ENCODE measurements around the gene RERE. TPM values are rescaled to one million over a fixed set of nuclear protein-coding genes. Genes with fewer than 3 reads are reported as not detected.

The RERE gene
- total RNA-seq, 2 experiments from 2014 or later: 96.6 to 101 TPM

- H3K9me3 Mint-ChIP-seq: no peaks in the 10 kb centered on the region
- ChIA-PET POLR2A (interaction anchor here (0.6 to 1.6 kb wide), 3 partner anchors 11 to 60 kb away, joined by 3 to 4 read pairs (median 3); no protein-coding TSS in a partner anchor), CTCF (interaction anchor here (0.7 kb wide), 1 partner anchor 424 kb away, joined by 3 read pairs; no protein-coding TSS in a partner anchor)
- peaks cover 55% of the 10 kb centered on the region for H3K4me1 Mint-ChIP-seq
- no peak overlapping the region for H3K4me3 Mint-ChIP-seq
- no peak for DNase-seq
- no peaks in the 10 kb centered on the region for H3K27me3 Mint-ChIP-seq
- no peak overlapping the region for H3K27ac Mint-ChIP-seq
- peaks cover 32% of the 10 kb centered on the region for H3K36me3 Mint-ChIP-seq (ENCODE audit: low read depth)
Measured at GRCh38 chr1:8536515-8536914, 280.9 kb downstream of the RERE start.

GRCh38 chr1:8533907-8534306, 283.5 kb downstream of the RERE start:
- CTCF ChIA-PET: interaction anchor here (1.3 kb wide), 2 partner anchors 9 to 102 kb away, joined by 3 read pairs; no protein-coding TSS in a partner anchor
- Mint-ChIP-seq H3K27ac (no peak overlapping the region), H3K36me3 (ENCODE audit: low read depth) (peaks cover 19% of the 10 kb centered on the region), H3K9me3 (no peaks in the 10 kb centered on the region), H3K4me3 (no peak overlapping the region), H3K4me1 (peaks cover 33% of the 10 kb centered on the region), H3K27me3 (no peaks in the 10 kb centered on the region)
- POLR2A ChIA-PET: interaction anchor here (1.1 to 1.6 kb wide), 5 partner anchors 9 to 116 kb away, joined by 3 to 8 read pairs (median 3); no protein-coding TSS in a partner anchor
- no peak for DNase-seq

- CTCF ChIA-PET: interaction anchor here (1.3 to 1.4 kb wide), 3 partner anchors 8 to 316 kb away, joined by 3 to 4 read pairs (median 3); no protein-coding TSS in a partner anchor
- POLR2A ChIA-PET: interaction anchor here (0.9 to 1.6 kb wide), 6 partner anchors 10 to 117 kb away, joined by 3 to 8 read pairs (median 4); no protein-coding TSS in a partner anchor
- Mint-ChIP-seq H3K4me3 (no peak overlapping the region), H3K9me3 (no peaks in the 10 kb centered on the region), H3K36me3 (ENCODE audit: low read depth) (peaks cover 15% of the 10 kb centered on the region), H3K27ac (peak overlapping the region; percentile 58), H3K27me3 (no peaks in the 10 kb centered on the region), H3K4me1 (peaks cover 25% of the 10 kb centered on the region)
- no peak for DNase-seq
Measured at GRCh38 chr1:8533124-8533523, 284.3 kb downstream of the RERE start.

GRCh38 chr1:8529901-8530300, 287.5 kb downstream of the RERE start:
- CTCF ChIA-PET: no interaction called here
- no peak for DNase-seq
- Mint-ChIP-seq H3K27ac (no peak overlapping the region), H3K9me3 (no peaks in the 10 kb centered on the region), H3K4me3 (no peak overlapping the region), H3K4me1 (peaks cover 24% of the 10 kb centered on the region), H3K27me3 (no peaks in the 10 kb centered on the region), H3K36me3 (ENCODE audit: low read depth) (peaks cover 8% of the 10 kb centered on the region)
- POLR2A ChIA-PET: no interaction called here

- DNase-seq: no peak
- peaks cover 7% of the 10 kb centered on the region for H3K4me1 Mint-ChIP-seq
- no peaks in the 10 kb centered on the region for H3K9me3 Mint-ChIP-seq
- POLR2A ChIA-PET: no interaction called here
- no peak overlapping the region for H3K27ac Mint-ChIP-seq
- H3K27me3 Mint-ChIP-seq: no peaks in the 10 kb centered on the region
- no peak overlapping the region for H3K4me3 Mint-ChIP-seq
- H3K36me3 Mint-ChIP-seq (ENCODE audit: low read depth): peaks cover 16% of the 10 kb centered on the region
- CTCF ChIA-PET: no interaction called here
Measured at GRCh38 chr1:8527941-8528340, 289.5 kb downstream of the RERE start.

GRCh38 chr1:8525558-8526275, 291.7 kb downstream of the RERE start:
- H3K27me3 Mint-ChIP-seq: no peaks in the 10 kb centered on the region
- H3K4me1 Mint-ChIP-seq: peaks cover 14% of the 10 kb centered on the region
- H3K36me3 Mint-ChIP-seq (ENCODE audit: low read depth): peaks cover 21% of the 10 kb centered on the region
- ChIA-PET POLR2A (interaction anchor here (0.9 to 2.8 kb wide), 16 partner anchors 9 to 175 kb away, joined by 3 to 10 read pairs (median 4); no protein-coding TSS in a partner anchor), CTCF (interaction anchor here (0.6 to 2.0 kb wide), 15 partner anchors 8 to 916 kb away, joined by 3 to 8 read pairs (median 4); no protein-coding TSS in a partner anchor)
- no peak overlapping the region for H3K27ac Mint-ChIP-seq
- peak; percentile 61 for DNase-seq
- H3K4me3 Mint-ChIP-seq: no peak overlapping the region
- no peaks in the 10 kb centered on the region for H3K9me3 Mint-ChIP-seq

- ChIA-PET CTCF (interaction anchor here (0.7 to 2.0 kb wide), 11 partner anchors 9 to 324 kb away, joined by 3 to 8 read pairs (median 4); no protein-coding TSS in a partner anchor), POLR2A (interaction anchor here (0.9 to 2.8 kb wide), 14 partner anchors 8 to 178 kb away, joined by 3 to 10 read pairs (median 4); no protein-coding TSS in a partner anchor)
- Mint-ChIP-seq H3K9me3 (no peaks in the 10 kb centered on the region), H3K36me3 (ENCODE audit: low read depth) (peaks cover 21% of the 10 kb centered on the region), H3K27ac (no peak overlapping the region), H3K4me1 (peaks cover 18% of the 10 kb centered on the region), H3K27me3 (no peaks in the 10 kb centered on the region), H3K4me3 (no peak overlapping the region)
- peak; percentile 24 for DNase-seq
Measured at GRCh38 chr1:8525216-8525557, 292.3 kb downstream of the RERE start.

GRCh38 chr1:8524627-8525157, 292.7 kb downstream of the RERE start:
- peaks cover 19% of the 10 kb centered on the region for H3K36me3 Mint-ChIP-seq (ENCODE audit: low read depth)
- H3K9me3 Mint-ChIP-seq: no peaks in the 10 kb centered on the region
- H3K4me1 Mint-ChIP-seq: peaks cover 18% of the 10 kb centered on the region
- no peak for DNase-seq
- H3K4me3 Mint-ChIP-seq: no peak overlapping the region
- CTCF ChIA-PET: interaction anchor here (0.7 to 2.0 kb wide), 9 partner anchors 9 to 324 kb away, joined by 3 to 8 read pairs (median 4); no protein-coding TSS in a partner anchor
- H3K27me3 Mint-ChIP-seq: no peaks in the 10 kb centered on the region
- POLR2A ChIA-PET: interaction anchor here (0.9 to 2.8 kb wide), 12 partner anchors 8 to 179 kb away, joined by 3 to 10 read pairs (median 4); no protein-coding TSS in a partner anchor
- H3K27ac Mint-ChIP-seq: no peak overlapping the region

- peaks cover 18% of the 10 kb centered on the region for H3K4me1 Mint-ChIP-seq
- peaks cover 16% of the 10 kb centered on the region for H3K36me3 Mint-ChIP-seq (ENCODE audit: low read depth)
- peak overlapping the region; percentile 53 for H3K27ac Mint-ChIP-seq
- H3K27me3 Mint-ChIP-seq: no peaks in the 10 kb centered on the region
- no peaks in the 10 kb centered on the region for H3K9me3 Mint-ChIP-seq
- peak; percentile 40 for DNase-seq
- H3K4me3 Mint-ChIP-seq: peak overlapping the region; percentile 15
- CTCF ChIA-PET: interaction anchor here (0.7 kb wide), 1 partner anchor 252 kb away, joined by 3 read pairs; no protein-coding TSS in a partner anchor
- POLR2A ChIA-PET: interaction anchor here (0.7 to 2.4 kb wide), 8 partner anchors 10 to 355 kb away, joined by 3 to 8 read pairs (median 4); partner anchors contain the start of gene ENO1
Measured at GRCh38 chr1:8523666-8524206, 293.7 kb downstream of the RERE start.

- Mint-ChIP-seq H3K4me1 (peaks cover 25% of the 10 kb centered on the region), H3K4me3 (no peak overlapping the region), H3K9me3 (no peaks in the 10 kb centered on the region), H3K27ac (no peak overlapping the region), H3K27me3 (no peaks in the 10 kb centered on the region), H3K36me3 (ENCODE audit: low read depth) (peaks cover 17% of the 10 kb centered on the region)
- no peak for DNase-seq
- ChIA-PET CTCF (interaction anchor here (0.6 kb wide), 1 partner anchor 203 kb away, joined by 3 read pairs; no protein-coding TSS in a partner anchor), POLR2A (interaction anchor here (0.8 to 0.9 kb wide), 2 partner anchors 19 to 42 kb away, joined by 3 read pairs; no protein-coding TSS in a partner anchor)
Measured at GRCh38 chr1:8520483-8520966, 296.9 kb downstream of the RERE start.

- POLR2A ChIA-PET: no interaction called here
- H3K27ac Mint-ChIP-seq: no peak overlapping the region
- CTCF ChIA-PET: no interaction called here
- peaks cover 20% of the 10 kb centered on the region for H3K36me3 Mint-ChIP-seq (ENCODE audit: low read depth)
- no peaks in the 10 kb centered on the region for H3K27me3 Mint-ChIP-seq
- peaks cover 25% of the 10 kb centered on the region for H3K4me1 Mint-ChIP-seq
- no peaks in the 10 kb centered on the region for H3K9me3 Mint-ChIP-seq
- DNase-seq: no peak
- no peak overlapping the region for H3K4me3 Mint-ChIP-seq
Measured at GRCh38 chr1:8519167-8519566, 298.3 kb downstream of the RERE start.

GRCh38 chr1:8518490-8518801, 299.0 kb downstream of the RERE start:
- no peak overlapping the region for H3K27ac Mint-ChIP-seq
- H3K4me3 Mint-ChIP-seq: no peak overlapping the region
- POLR2A ChIA-PET: no interaction called here
- peaks cover 15% of the 10 kb centered on the region for H3K36me3 Mint-ChIP-seq (ENCODE audit: low read depth)
- no peaks in the 10 kb centered on the region for H3K9me3 Mint-ChIP-seq
- DNase-seq: no peak
- CTCF ChIA-PET: no interaction called here
- peaks cover 30% of the 10 kb centered on the region for H3K4me1 Mint-ChIP-seq
- H3K27me3 Mint-ChIP-seq: no peaks in the 10 kb centered on the region

Data from activated CD4-positive, alpha-beta memory T cell treated with anti-CD3 and anti-CD28 coated beads, Interleukin-2, amount 10 ng/mL, durations not matched to agents 7 days and 5 days (primary cell).